NT2/D1 (cell line): ENCODE data around the gene DDX21.

Experiments used
- SUZ12 ChIP-seq: IDR thresholded peaks from 2 replicates; pipeline ENCODE4 v1.6.1; 2011; ENCODE audit not compliant: insufficient read length, insufficient read depth; ENCODE audit errors: extremely low read depth
- YY1 ChIP-seq: IDR thresholded peaks from 2 replicates; pipeline ENCODE4 v1.6.1; 2011; ENCODE audit not compliant: insufficient read length, insufficient read depth

DNA sequence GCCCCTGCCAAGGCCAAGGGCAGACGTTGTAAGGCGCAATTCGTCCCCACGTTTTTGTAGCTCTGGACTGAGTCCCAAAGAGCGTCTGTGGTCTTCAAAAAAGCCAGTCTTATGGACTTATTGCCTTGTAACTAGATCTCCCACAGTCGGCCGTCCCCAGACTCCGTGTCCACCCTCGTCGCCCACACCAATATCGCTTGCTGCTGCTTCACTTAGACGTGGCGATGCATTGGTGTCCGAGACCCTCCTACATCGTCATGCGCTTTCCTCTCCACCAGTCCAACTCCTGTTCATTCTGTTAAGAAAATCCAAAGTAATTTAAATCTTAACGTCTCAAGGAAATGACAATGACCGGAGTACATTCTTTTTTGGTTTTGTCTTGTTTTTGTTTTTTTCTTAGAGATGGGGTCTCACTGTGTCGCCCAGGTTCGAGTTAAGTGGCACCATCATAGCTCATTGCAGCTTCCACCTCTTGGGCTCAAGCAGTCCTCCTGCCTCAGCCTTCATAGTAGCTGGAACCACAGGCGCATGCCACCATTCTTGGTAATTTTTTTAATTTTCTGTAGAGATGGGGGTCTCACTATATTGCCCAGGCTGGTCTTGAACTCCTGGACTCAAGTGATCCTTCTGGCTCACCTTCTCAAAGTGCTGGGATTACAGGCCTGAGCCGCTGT, 33.5 kb downstream of the DDX21 start:
- TF ChIP-seq YY1 (no peak), SUZ12 (no peak)
